BE2C (cell line): ENCODE data around the gene RACGAP1.

ENCODE experiments used
- DNase-seq: peaks from one replicate; pipeline ENCODE4 v3.0.0-alpha.2; 2020
- H3K27me3 ChIP-seq: fragments of 250-450 bp; sonication (Bioruptor Pico); 2 replicates; pipeline ENCODE4 v1.5.1; 2020; ENCODE audit warnings: mild to moderate bottlenecking
- H3K36me3 ChIP-seq: fragments of 250-450 bp; sonication (Bioruptor Pico); 2 replicates; pipeline ENCODE4 v1.5.1; 2020; ENCODE audit warnings: mild to moderate bottlenecking
- H3K4me1 ChIP-seq: fragments of 250-450 bp; sonication (Bioruptor Pico); 2 replicates; pipeline ENCODE4 v1.5.1; 2020
- H3K4me3 ChIP-seq: 2 replicates; pipeline ENCODE4 v1.5.1; 2011; ENCODE audit warnings: low read depth, low read length
- H3K9me3 ChIP-seq: fragments of 250-450 bp; sonication (Bioruptor Pico); 2 replicates; pipeline ENCODE4 v1.5.1; 2020
- CTCF ChIP-seq: IDR thresholded peaks from 2 replicates; pipeline ENCODE4 v1.5.1; 2012; ENCODE audit warnings: mild to moderate bottlenecking, low read depth, low read length

Gene RACGAP1

GRCh38 chr12:49972641-49973360, 52.5 kb downstream of the RACGAP1 start, which contains the start of gene AQP6:
TSS of gene AQP6 (plus strand) at chr12:49972947. CDS start at chr12:49973174, 227 bp downstream.
- H3K9me3 ChIP-seq, result no peaks in the 10 kb centered on the region
- no peaks in the 10 kb centered on the region for H3K36me3 ChIP-seq
- H3K27me3 ChIP-seq, result no peaks in the 10 kb centered on the region
- DNase-seq, result no peak
- no peak for TF ChIP-seq CTCF
- peaks cover 31% of the 10 kb centered on the region for H3K4me1 ChIP-seq
- no peak within 1 kb of the TSS for H3K4me3 ChIP-seq

GRCh38 chr12:49972129-49972528, 53.2 kb downstream of the RACGAP1 start:
- no peaks in the 10 kb centered on the region for H3K36me3 ChIP-seq
- no peak overlapping the region for H3K4me3 ChIP-seq
- TF ChIP-seq CTCF, result no peak
- DNase-seq, result no peak
- no peaks in the 10 kb centered on the region for H3K27me3 ChIP-seq
- H3K4me1 ChIP-seq, result peaks cover 32% of the 10 kb centered on the region
- H3K9me3 ChIP-seq, result no peaks in the 10 kb centered on the region

DNA sequence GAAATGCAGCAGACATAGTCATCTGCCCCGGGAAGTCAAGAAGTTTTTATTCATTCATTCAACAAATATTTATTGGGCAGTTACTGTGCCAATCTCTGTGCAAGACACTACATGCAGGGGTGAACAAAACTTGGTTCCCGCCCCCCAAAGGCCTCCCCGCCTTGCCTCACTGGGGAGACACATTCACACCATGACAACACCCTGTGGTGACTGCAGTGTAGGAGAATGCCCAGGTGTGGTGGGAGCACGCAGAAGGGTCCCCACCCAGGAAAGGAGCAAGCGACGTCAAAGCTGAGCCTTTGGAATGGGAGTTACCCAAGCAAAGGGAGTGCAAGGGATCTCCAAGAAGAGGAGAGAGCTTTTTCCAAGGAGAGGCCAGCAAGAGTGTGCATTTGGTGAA, 54.2 kb downstream of the RACGAP1 start:
- no peaks in the 10 kb centered on the region for H3K9me3 ChIP-seq
- TF ChIP-seq CTCF, result no peak
- H3K4me1 ChIP-seq, result peaks cover 36% of the 10 kb centered on the region
- H3K4me3 ChIP-seq, result no peak overlapping the region
- DNase-seq, result no peak
- no peaks in the 10 kb centered on the region for H3K27me3 ChIP-seq
- H3K36me3 ChIP-seq, result no peaks in the 10 kb centered on the region

- DNase-seq, result no peak
- H3K4me3 ChIP-seq, result no peak overlapping the region
- H3K27me3 ChIP-seq, result no peaks in the 10 kb centered on the region
- TF ChIP-seq CTCF, result no peak
- H3K4me1 ChIP-seq, result peaks cover 35% of the 10 kb centered on the region
- H3K36me3 ChIP-seq, result no peaks in the 10 kb centered on the region
- H3K9me3 ChIP-seq, result no peaks in the 10 kb centered on the region
Observed at GRCh38 chr12:49970658-49971057, 54.6 kb downstream of the RACGAP1 start.

- TF ChIP-seq CTCF, result no peak
- Histone ChIP-seq H3K36me3 (no peaks in the 10 kb centered on the region), H3K9me3 (no peaks in the 10 kb centered on the region), H3K27me3 (no peaks in the 10 kb centered on the region), H3K4me3 (no peak overlapping the region), H3K4me1 (peaks cover 27% of the 10 kb centered on the region)
- DNase-seq, result no peak
Observed at GRCh38 chr12:49969651-49970429, 55.5 kb downstream of the RACGAP1 start.

DNA sequence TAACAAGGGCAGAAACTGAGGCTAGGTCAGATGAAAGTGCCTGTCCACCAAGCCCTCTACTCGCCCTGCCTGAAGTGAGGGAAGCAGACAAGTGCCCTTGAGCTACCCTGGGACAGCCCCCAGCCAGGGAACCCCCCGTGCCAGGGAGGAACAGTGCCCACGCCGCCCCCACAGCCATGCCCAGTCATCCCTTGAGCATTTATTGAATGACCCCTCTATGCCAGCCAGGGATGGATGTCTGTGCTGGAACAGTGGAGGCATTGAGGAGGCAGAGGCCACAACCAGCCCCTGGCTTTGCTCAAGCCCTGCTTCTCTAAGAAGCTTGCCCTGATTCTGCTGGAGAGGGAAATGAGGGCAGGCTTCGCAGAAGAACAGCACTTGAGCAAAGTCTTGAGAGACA, 56.3 kb downstream of the RACGAP1 start:
- no peaks in the 10 kb centered on the region for H3K9me3 ChIP-seq
- TF ChIP-seq CTCF, result no peak
- no peak overlapping the region for H3K4me3 ChIP-seq
- H3K27me3 ChIP-seq, result no peaks in the 10 kb centered on the region
- no peak for DNase-seq
- no peaks in the 10 kb centered on the region for H3K36me3 ChIP-seq
- peaks cover 19% of the 10 kb centered on the region for H3K4me1 ChIP-seq
